A673 (cell line): ENCODE data around the gene NUP50. TPM values are rescaled to one million over a fixed set of nuclear protein-coding genes. Genes with fewer than 3 reads are reported as not detected.

Source experiments
- BruUV-seq: library from RNA; stranded (reverse); fragments of 400-500 nt; replicated peaks from 2 replicates; lab custom pipeline; 2021; lab: Mats Ljungman, UMichigan
- CTCF ChIA-PET: fragments of 300-600 bp; sonication (Branson Sonifier 250); formaldehyde crosslinking; loops from one replicate; lab custom pipeline; 2022; ENCODE audit warnings: antibody characterized with exemption; lab: Charles Lee
- POLR2A ChIA-PET: fragments of 300-600 bp; sonication (Branson Sonifier 250); formaldehyde crosslinking; loops from one replicate; lab custom pipeline; 2022; ENCODE audit warnings: antibody characterized with exemption; ENCODE audit not compliant: low non-redundant PET; lab: Charles Lee
- DNase-seq: peaks from one replicate; pipeline ENCODE4 v3.0.0-alpha.2; 2015; ENCODE audit warnings: low spot score
- H3K27ac ChIP-seq: fragments of 200-600 bp; sonication (generic); 2 replicates; pipeline ENCODE4 v1.5.1; 2016; ENCODE audit warnings: mixed run types, low read depth, mild to moderate bottlenecking, mixed read lengths, antibody characterized with exemption, low read length; ENCODE audit not compliant: poor library complexity, severe bottlenecking
- H3K27me3 ChIP-seq: fragments of 200-600 bp; sonication (generic); replicated peaks from 2 replicates; pipeline ENCODE4 v1.6.1; 2017; ENCODE audit warnings: mixed run types, low read depth, mild to moderate bottlenecking, mixed read lengths, antibody characterized with exemption, low read length; ENCODE audit not compliant: insufficient read depth, poor library complexity
- H3K36me3 ChIP-seq: fragments of 200-600 bp; sonication (generic); 2 replicates; pipeline ENCODE4 v1.6.1; 2016; ENCODE audit warnings: mixed run types, mild to moderate bottlenecking, mixed read lengths, antibody characterized with exemption, low read length; ENCODE audit not compliant: insufficient read depth, poor library complexity, severe bottlenecking
- H3K4me1 ChIP-seq: fragments of 200-600 bp; sonication (generic); 2 replicates; pipeline ENCODE4 v1.6.1; 2017; ENCODE audit warnings: mixed run types, mild to moderate bottlenecking, mixed read lengths, antibody characterized with exemption, low read length; ENCODE audit not compliant: insufficient read depth, poor library complexity, severe bottlenecking
- H3K4me3 ChIP-seq: fragments of 200-600 bp; sonication (generic); 2 replicates; pipeline ENCODE4 v1.5.1; 2016; ENCODE audit warnings: low read depth, mixed run types, mild to moderate bottlenecking, mixed read lengths, low read length; ENCODE audit not compliant: poor library complexity, severe bottlenecking
- H3K9me3 ChIP-seq: fragments of 200-600 bp; sonication (generic); 2 replicates; pipeline ENCODE4 v1.6.1; 2016; ENCODE audit warnings: mixed run types, low read depth, mild to moderate bottlenecking, mixed read lengths, antibody characterized with exemption, low read length; ENCODE audit not compliant: poor library complexity, severe bottlenecking
- CTCF ChIP-seq: fragments of 300-800, 200-600 bp; sonication (generic); conservative IDR thresholded peaks from 2 replicates; pipeline ENCODE4 v1.5.1; 2017; ENCODE audit warnings: low read depth, mild to moderate bottlenecking, antibody characterized with exemption, low read length, moderate library complexity, mixed read lengths
- EZH2 ChIP-seq: fragments of 200-600 bp; sonication (generic); IDR thresholded peaks from 2 replicates; pipeline ENCODE4 v1.6.1; 2017; ENCODE audit warnings: borderline replicate concordance, low read depth, mild to moderate bottlenecking, mixed read lengths, antibody characterized with exemption, low read length; ENCODE audit not compliant: poor library complexity, severe bottlenecking
- intact Hi-C: fragments of 100-400 bp; cut with micrococcal nuclease; formaldehyde crosslinking; loops from one replicate; pipeline ENCODE4 v1.10.0; 2022; ENCODE audit not compliant: unreplicated experiment
- total RNA-seq: library from RNA; stranded (reverse); gene quantifications from 2 replicates; pipeline ENCODE4 v1.2.3, GENCODE V29; 2021

The NUP50 gene
- total RNA-seq, 1 experiment from 2014 or later = 124 TPM

- CTCF ChIA-PET = no interaction called here
- POLR2A ChIA-PET = no interaction called here
- TF ChIP-seq EZH2 (no peak), CTCF (no peak)
These were observed 66.4 kb downstream of the NUP50 start for GRCh38 chr22:45230026-45230721.

GRCh38 chr22:45231293-45231692 lies 67.6 kb downstream of the NUP50 start:
- no peak overlapping the region for H3K27ac ChIP-seq
- H3K4me1 ChIP-seq = no peaks in the 10 kb centered on the region
- TF ChIP-seq EZH2 (no peak), CTCF (no peak)
- CTCF ChIA-PET = no interaction called here
- POLR2A ChIA-PET = no interaction called here
- H3K9me3 ChIP-seq = no peaks in the 10 kb centered on the region
- no peaks in the 10 kb centered on the region for H3K27me3 ChIP-seq
- no peaks in the 10 kb centered on the region for H3K36me3 ChIP-seq
- BruUV-seq = no TSS peak
- intact Hi-C loops = no loop called here
- no peak overlapping the region for H3K4me3 ChIP-seq
- no peak for DNase-seq

More at GRCh38 chr22:45230026-45230721, 66.4 kb downstream of the NUP50 start:
- H3K27ac ChIP-seq = no peak overlapping the region
- no peaks in the 10 kb centered on the region for H3K27me3 ChIP-seq
- H3K4me3 ChIP-seq = no peak overlapping the region
- H3K4me1 ChIP-seq = no peaks in the 10 kb centered on the region
- DNase-seq = no peak
- intact Hi-C loops = no loop called here
- H3K9me3 ChIP-seq = no peaks in the 10 kb centered on the region
- H3K36me3 ChIP-seq = no peaks in the 10 kb centered on the region
- no TSS peak for BruUV-seq

- DNase-seq = no peak
- no peaks in the 10 kb centered on the region for H3K36me3 ChIP-seq
- POLR2A ChIA-PET = no interaction called here
- BruUV-seq = no TSS peak
- CTCF ChIA-PET = no interaction called here
- H3K4me3 ChIP-seq = no peak overlapping the region
- no peak overlapping the region for H3K27ac ChIP-seq
- TF ChIP-seq EZH2 (no peak), CTCF (no peak)
- no peaks in the 10 kb centered on the region for H3K9me3 ChIP-seq
- no peaks in the 10 kb centered on the region for H3K4me1 ChIP-seq
- no peaks in the 10 kb centered on the region for H3K27me3 ChIP-seq
- intact Hi-C loops = no loop called here
These were observed 69.7 kb downstream of the NUP50 start for GRCh38 chr22:45233386-45233785.
